H1 (cell line): Measurements from ENCODE around the gene MTIF3. TPM values are rescaled to one million over a fixed set of nuclear protein-coding genes. Genes with fewer than 3 reads are reported as not detected.

Experiments used
- CTCF ChIA-PET: fragments of 300-600 bp; sonication (Branson Sonifier 250); formaldehyde crosslinking; loops from one replicate; lab custom pipeline; 2021; ENCODE audit not compliant: partially characterized antibody; lab: Charles Lee
- POLR2A ChIA-PET: fragments of 300-600 bp; sonication (Branson Sonifier 250); formaldehyde crosslinking; loops from one replicate; lab custom pipeline; 2021; ENCODE audit warnings: inconsistent platforms; ENCODE audit not compliant: partially characterized antibody; lab: Charles Lee
- DNase-seq, 2 experiments: peaks; one replicate each; pipeline versions ENCODE4 v3.0.0 to v3.0.0-alpha.2; 2010 to 2022; ENCODE audit warnings: low spot score in 2 of 2, low read depth in 1 of 2, mixed read lengths in 1 of 2
- FAIRE-seq: peaks from 2 replicates; lab custom pipeline; 2011; peaks lifted over from hg19 to GRCh38; lab: Jason Lieb, UNC
- H2AFZ ChIP-seq: 2 replicates; pipeline ENCODE4 v1.8.1; 2012; ENCODE audit warnings: low read length, inconsistent platforms
- H2AK5ac ChIP-seq: 2 replicates; pipeline ENCODE4 v1.6.1; 2013; ENCODE audit warnings: low read depth, low read length
- H2BK120ac ChIP-seq: replicated peaks from 2 replicates; pipeline ENCODE3; 2013; ENCODE audit warnings: low read depth, low read length, inconsistent platforms
- H2BK12ac ChIP-seq: 2 replicates; pipeline ENCODE4 v1.6.1; 2013; ENCODE audit warnings: low read depth, low read length
- H2BK15ac ChIP-seq: 2 replicates; pipeline ENCODE4 v1.6.1; 2013; ENCODE audit warnings: low read length
- H2BK20ac ChIP-seq: 2 replicates; pipeline ENCODE4 v1.6.1; 2013; ENCODE audit warnings: low read length
- H2BK5ac ChIP-seq: 2 replicates; pipeline ENCODE4 v1.6.1; 2013; ENCODE audit warnings: low read depth, low read length
- H3K14ac ChIP-seq: 2 replicates; pipeline ENCODE4 v1.6.1; 2013; ENCODE audit warnings: inconsistent platforms; ENCODE audit not compliant: insufficient read length
- H3K18ac ChIP-seq: 2 replicates; pipeline ENCODE4 v1.6.1; 2013; ENCODE audit warnings: low read length; ENCODE audit errors: extremely low read depth
- H3K23ac ChIP-seq: 2 replicates; pipeline ENCODE4 v1.6.1; 2013; ENCODE audit warnings: inconsistent platforms; ENCODE audit not compliant: insufficient read length
- H3K23me2 ChIP-seq: 2 replicates; pipeline ENCODE4 v1.6.1; 2013; ENCODE audit warnings: low read depth, low read length
- H3K27ac ChIP-seq: 2 replicates; pipeline ENCODE4 v1.6.1; 2011; ENCODE audit warnings: low read depth, low read length, inconsistent platforms
- H3K27me3 ChIP-seq, 4 experiments: replicated peaks in 1 of 4; 1 replicate in 1 of 4; 2 replicates in 3 of 4; pipeline versions ENCODE4 v1.6.1 to v1.8.1; 2011 to 2013; ENCODE audit warnings: low read length in 3 of 4, mild to moderate bottlenecking in 3 of 4, inconsistent platforms in 2 of 4, mixed read lengths in 2 of 4, moderate library complexity in 1 of 4; ENCODE audit not compliant: control insufficient read depth in 3 of 4, insufficient read depth in 3 of 4; ENCODE audit errors: extremely low read depth in 1 of 4
- H3K36me3 ChIP-seq, 4 experiments: 2 replicates each; pipeline versions ENCODE4 v1.6.1 to v1.8.1; 2011 to 2013; ENCODE audit warnings: mild to moderate bottlenecking in 4 of 4, low read length in 3 of 4, moderate library complexity in 2 of 4, control low read depth in 1 of 4, inconsistent platforms in 1 of 4; ENCODE audit not compliant: insufficient read depth in 4 of 4, control insufficient read depth in 2 of 4
- H3K4ac ChIP-seq: replicated peaks from 2 replicates; pipeline ENCODE3; 2013; ENCODE audit warnings: low read length, low read depth, mixed read lengths, inconsistent platforms; ENCODE audit not compliant: insufficient read length
- H3K4me1 ChIP-seq, 4 experiments: replicated peaks in 1 of 4; 1 replicate in 1 of 4; 2 replicates in 3 of 4; pipeline versions ENCODE4 v1.6.1 to v1.8.1; 2011 to 2013; ENCODE audit warnings: low read length in 3 of 4, inconsistent platforms in 2 of 4, mixed read lengths in 1 of 4; ENCODE audit not compliant: insufficient read depth in 4 of 4, control insufficient read depth in 3 of 4
- H3K4me2 ChIP-seq, 2 experiments: 2 replicates each; pipeline versions ENCODE4 v1.6.1 to v1.8.1; 2011 to 2013; ENCODE audit warnings: low read depth in 2 of 2, low read length in 2 of 2, control low read depth in 1 of 2, inconsistent platforms in 1 of 2, mild to moderate bottlenecking in 1 of 2; ENCODE audit not compliant: insufficient read depth in 1 of 2
- H3K4me3 ChIP-seq, 4 experiments: fragments of 200-600, 300-600 bp in 1 of 4; sonication (generic), shearing (Covaris generic), sonication (Bioruptor Twin) in 1 of 4; 2 replicates each; pipeline versions ENCODE4 v1.5.1 to v1.8.1; 2011 to 2016; ENCODE audit warnings: low read length in 4 of 4, low read depth in 3 of 4, control low read depth in 2 of 4, inconsistent platforms in 2 of 4, mild to moderate bottlenecking in 2 of 4, mixed read lengths in 1 of 4, moderate library complexity in 1 of 4; ENCODE audit not compliant: insufficient read depth in 2 of 4; ENCODE audit errors: extremely low read depth in 1 of 4
- H3K56ac ChIP-seq: replicated peaks from 2 replicates; pipeline ENCODE3; 2013; ENCODE audit warnings: low read depth, mild to moderate bottlenecking, mixed read lengths, low read length, inconsistent platforms; ENCODE audit not compliant: insufficient read length
- H3K79me1 ChIP-seq: 2 replicates; pipeline ENCODE4 v1.6.1; 2013; ENCODE audit warnings: low read depth, low read length, control low read depth
- H3K79me2 ChIP-seq, 2 experiments: 2 replicates each; pipeline versions ENCODE4 v1.6.1 to v1.8.1; 2012 to 2013; ENCODE audit warnings: low read length in 2 of 2, mild to moderate bottlenecking in 2 of 2, inconsistent platforms in 1 of 2; ENCODE audit not compliant: insufficient read depth in 2 of 2, control insufficient read depth in 1 of 2
- H3K9ac ChIP-seq, 4 experiments: replicated peaks in 1 of 4; 1 replicate in 1 of 4; 2 replicates in 3 of 4; pipeline versions ENCODE4 v1.6.1 to v1.8.1; 2011 to 2013; ENCODE audit warnings: low read depth in 3 of 4, low read length in 3 of 4, control low read depth in 2 of 4, mild to moderate bottlenecking in 2 of 4, moderate library complexity in 2 of 4, inconsistent platforms in 1 of 4; ENCODE audit errors: extremely low read depth in 1 of 4
- H3K9me3 ChIP-seq, 2 experiments: 2 replicates each; pipeline versions ENCODE4 v1.6.1 to v1.8.1; 2012 to 2013; ENCODE audit warnings: mild to moderate bottlenecking in 2 of 2, moderate library complexity in 2 of 2, control low read depth in 1 of 2, inconsistent platforms in 1 of 2, low read depth in 1 of 2, low read length in 1 of 2, mixed read lengths in 1 of 2; ENCODE audit not compliant: insufficient read depth in 2 of 2
- H4K20me1 ChIP-seq, 2 experiments: replicated peaks in 1 of 2; 2 replicates each; pipeline versions ENCODE3 to v1.8.1; 2011 to 2013; ENCODE audit warnings: inconsistent platforms in 2 of 2, low read length in 2 of 2, mild to moderate bottlenecking in 1 of 2; ENCODE audit not compliant: insufficient read depth in 2 of 2, control insufficient read depth in 1 of 2
- H4K5ac ChIP-seq: 2 replicates; pipeline ENCODE4 v1.6.1; 2013; ENCODE audit warnings: low read length, low read depth, mixed read lengths, inconsistent platforms; ENCODE audit not compliant: insufficient read length
- H4K8ac ChIP-seq: 2 replicates; pipeline ENCODE4 v1.8.0; 2013; ENCODE audit warnings: mild to moderate bottlenecking, moderate library complexity, low read length, inconsistent platforms; ENCODE audit not compliant: insufficient read depth; ENCODE audit errors: extremely low read depth
- H4K91ac ChIP-seq: replicated peaks from 2 replicates; pipeline ENCODE3; 2013; ENCODE audit warnings: low read length, mixed read lengths, inconsistent platforms; ENCODE audit not compliant: insufficient read length
- KDM5A ChIP-seq: fragments of 200-600 bp; IDR thresholded peaks from 2 replicates; pipeline ENCODE4 v1.7.1; 2012; ENCODE audit warnings: mild to moderate bottlenecking, low read length, inconsistent platforms, mixed read lengths
- RBBP5 ChIP-seq: IDR thresholded peaks from 2 replicates; pipeline ENCODE4 v1.7.1; 2012; ENCODE audit warnings: low read depth, mild to moderate bottlenecking, inconsistent platforms, low read length, moderate library complexity, borderline replicate concordance
- USF2 ChIP-seq: IDR thresholded peaks from 2 replicates; pipeline ENCODE4 v1.6.1; 2011; ENCODE audit warnings: low read length, improper control_type of control experiment
- WGBS, 2 experiments: shearing (Covaris generic) in 1 of 2; methylation state at CpG; one replicate each; pipeline versions ENCODE4 v1.1.6 to v1.1.7; 2013 to 2015; ENCODE audit warnings: low lambda C conversion rate in 2 of 2, mixed read lengths in 2 of 2, inconsistent platforms in 1 of 2, low coverage in 1 of 2, missing lambda C conversion rate in 1 of 2; ENCODE audit not compliant: insufficient replicate concordance in 2 of 2, insufficient coverage in 1 of 2, insufficient read length in 1 of 2; ENCODE audit errors: extremely low coverage in 1 of 2, missing lambda C conversion rate in 1 of 2; 5-methylcytosine and 5-hydroxymethylcytosine counted together
- polyA plus RNA-seq, 7 experiments: library from polyadenylated mRNA; depleted of rRNA in 3 of 7; stranded (reverse) in 5 of 7; unstranded in 2 of 7; fragments of >200 nt in 5 of 7; fragments of 200-250 nt in 2 of 7; gene quantifications; 1 replicate in 5 of 7; 2 replicates in 1 of 7; 4 replicates in 1 of 7; pipeline versions ENCODE4 v1.2.1 to v1.2.3, GENCODE V29; 2011 to 2013; ENCODE audit warnings: missing spikeins in 2 of 7, mixed read lengths in 2 of 7
- total RNA-seq: library from RNA; stranded (reverse); fragmentation: NEBNext Ultra II Directional; extraction: Animal tissue kit (Norgen Biotek cat#: 25700); gene quantifications from 2 replicates; pipeline ENCODE4 v1.2.1, GENCODE V29; 2021

MTIF3 gene
- total and polyA plus RNA-seq, 2 of the 8 experiments (the other 6 are each of a cell fraction or from before 2014, with no cell fraction given) = 29.4 to 36.4 TPM

GRCh38 chr13:27401210-27401609, 49.2 kb downstream of the MTIF3 start:
- TF ChIP-seq RBBP5 = no peak
- TF ChIP-seq KDM5A = no peak
- TF ChIP-seq USF2 = no peak
- TF ChIP-seq, all 59 proteins: peak for 0
- no peak overlapping the region for H3K56ac ChIP-seq
- peaks cover 6 to 10% (median 8%) of the 10 kb centered on the region in 4 experiments; a peak in 6 of 7 replicates for H3K4me1 ChIP-seq
- POLR2A ChIA-PET = interaction anchor here (0.7 kb wide), 1 partner anchor 15 kb away, joined by 3 read pairs; no protein-coding TSS in a partner anchor
- no peak overlapping the region for H4K8ac ChIP-seq
- H2AK5ac ChIP-seq = no peak overlapping the region
- H3K4ac ChIP-seq = no peak overlapping the region
- no peak overlapping the region for H2BK5ac ChIP-seq
- FAIRE-seq = no peak
- H3K27ac ChIP-seq = no peak overlapping the region
- no peak overlapping the region for H2AFZ ChIP-seq
- no peak overlapping the region for H2BK120ac ChIP-seq
- H3K14ac ChIP-seq = no peak overlapping the region
- no peak overlapping the region for H2BK12ac ChIP-seq
- H3K79me2 ChIP-seq = no peaks in the 10 kb centered on the region
- H2BK20ac ChIP-seq = no peak overlapping the region
- no peak overlapping the region for H4K5ac ChIP-seq
- H3K9ac ChIP-seq = no peak overlapping the region
- no peak for DNase-seq
- CTCF ChIA-PET = interaction anchor here (0.6 to 1.7 kb wide), 4 partner anchors 8 to 426 kb away, joined by 3 to 5 read pairs (median 4); no protein-coding TSS in a partner anchor
- H3K4me2 ChIP-seq = no peak overlapping the region
- no peaks in the 10 kb centered on the region for H3K27me3 ChIP-seq
- H4K20me1 ChIP-seq = no peaks in the 10 kb centered on the region
- no peaks in the 10 kb centered on the region for H3K23me2 ChIP-seq
- no peak overlapping the region for H3K23ac ChIP-seq
- no peaks in the 10 kb centered on the region for H3K36me3 ChIP-seq
- no peak overlapping the region for H4K91ac ChIP-seq
- no peak overlapping the region for H3K18ac ChIP-seq
- H2BK15ac ChIP-seq = no peak overlapping the region
- H3K9me3 ChIP-seq = no peaks in the 10 kb centered on the region
- no peak overlapping the region for H3K4me3 ChIP-seq
- H3K79me1 ChIP-seq = no peaks in the 10 kb centered on the region
- 92% methylated on average over 3 of the region's 3 CpGs; no CpG with 5 or more reads in 1 of the 2 experiments for WGBS, 2 experiments
